ENCODE results near the gene CHD9. TPM values are rescaled to one million over a fixed set of nuclear protein-coding genes. Genes with fewer than 3 reads are reported as not detected.

Gene CHD9
- total and polyA plus RNA-seq, 9 of the 15 experiments (the other 6 are each of a cell fraction or from before 2014, with no cell fraction given): 29.0 to 69.3 (median 40.6) TPM

DNA sequence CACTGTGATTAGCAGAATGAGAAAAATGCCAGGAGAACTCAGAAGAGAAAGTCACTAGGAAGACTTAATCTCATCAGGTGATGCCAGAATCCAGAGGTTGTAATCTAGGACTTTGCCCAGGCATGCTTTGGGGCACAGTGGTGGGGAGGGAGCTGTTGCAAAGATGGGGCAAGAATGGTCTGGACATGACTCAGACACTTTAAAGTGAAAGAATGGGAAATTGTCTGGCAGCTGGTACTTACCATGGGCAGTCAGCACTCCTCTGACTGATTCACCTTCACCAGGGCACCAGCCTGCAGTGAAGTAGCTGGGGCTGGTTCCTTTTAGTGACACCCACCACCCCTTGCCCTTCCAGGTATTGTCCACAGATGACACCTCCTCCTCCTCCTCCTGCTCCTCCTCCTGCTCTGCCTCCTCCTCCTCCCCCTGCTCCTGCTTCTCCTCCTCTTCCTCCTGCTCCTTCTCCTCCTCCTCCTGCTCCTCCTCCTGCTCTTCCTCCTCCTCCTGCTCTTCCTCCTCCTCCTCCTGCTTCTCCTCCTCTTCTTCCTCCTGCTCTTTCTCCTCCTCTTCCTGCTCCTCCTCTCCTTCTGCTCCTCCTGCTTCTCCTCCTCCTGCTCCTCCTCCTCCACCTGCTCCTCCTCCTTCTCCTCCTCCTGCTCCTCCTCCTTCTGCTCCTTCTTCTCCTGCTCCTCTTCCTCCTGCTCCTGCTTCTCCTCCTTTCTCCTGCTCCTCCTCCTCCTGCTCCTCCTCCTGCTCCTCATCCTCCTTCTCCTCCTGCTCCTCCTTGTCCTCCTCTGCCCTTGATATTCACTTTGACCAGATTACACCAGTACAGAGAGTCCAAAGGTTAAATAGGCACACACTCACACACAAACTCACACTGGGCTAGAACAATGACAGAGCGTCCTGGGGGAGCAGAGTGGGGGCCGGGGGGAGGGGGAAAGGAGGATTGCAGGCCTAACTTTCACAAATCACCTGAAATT is 2.0 kb upstream of the CHD9 start, which contains the start of gene CHD9NB (continued):
- TF ChIP-seq RBM34 (IDR thresholded peaks at IDR 0.05; ENCODE audit: borderline replicate concordance, insufficient read depth, low read length): no peak
- no peak for TF ChIP-seq EWSR1 (IDR thresholded peaks at IDR 0.05; ENCODE audit: borderline replicate concordance, low read depth, partially characterized antibody)
- TF ChIP-seq, protein P1, sequence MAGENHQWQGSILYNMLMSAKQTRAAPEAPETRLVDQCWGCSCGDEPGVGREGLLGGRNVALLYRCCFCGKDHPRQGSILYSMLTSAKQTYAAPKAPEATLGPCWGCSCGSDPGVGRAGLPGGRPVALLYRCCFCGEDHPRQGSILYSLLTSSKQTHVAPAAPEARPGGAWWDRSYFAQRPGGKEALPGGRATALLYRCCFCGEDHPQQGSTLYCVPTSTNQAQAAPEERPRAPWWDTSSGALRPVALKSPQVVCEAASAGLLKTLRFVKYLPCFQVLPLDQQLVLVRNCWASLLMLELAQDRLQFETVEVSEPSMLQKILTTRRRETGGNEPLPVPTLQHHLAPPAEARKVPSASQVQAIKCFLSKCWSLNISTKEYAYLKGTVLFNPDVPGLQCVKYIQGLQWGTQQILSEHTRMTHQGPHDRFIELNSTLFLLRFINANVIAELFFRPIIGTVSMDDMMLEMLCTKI (IDR thresholded peaks at IDR 0.05; ENCODE audit: partially characterized antibody): no peak
- TF ChIP-seq FOSL1 (tag; conservative IDR thresholded peaks at IDR 0.05): no peak
- TF ChIP-seq RBM22 (IDR thresholded peaks at IDR 0.05; ENCODE audit: low read depth, low read length, poor library complexity, severe bottlenecking): no peak
- TF ChIP-seq SMARCE1 (IDR thresholded peaks at IDR 0.05): no peak
- no peak for TF ChIP-seq GTF2E2 (tag; IDR thresholded peaks at IDR 0.05)
- no peak for TF ChIP-seq PHF8 (IDR thresholded peaks at IDR 0.05; ENCODE audit: borderline replicate concordance, low read length)
- TF ChIP-seq SP1 (CRISPR knock-in tag; IDR thresholded peaks at IDR 0.05): no peak
- no peak for TF ChIP-seq SRSF7 (optimal IDR thresholded peaks at IDR 0.05; ENCODE audit: low read depth, low read length)
- TF ChIP-seq, protein P2, sequence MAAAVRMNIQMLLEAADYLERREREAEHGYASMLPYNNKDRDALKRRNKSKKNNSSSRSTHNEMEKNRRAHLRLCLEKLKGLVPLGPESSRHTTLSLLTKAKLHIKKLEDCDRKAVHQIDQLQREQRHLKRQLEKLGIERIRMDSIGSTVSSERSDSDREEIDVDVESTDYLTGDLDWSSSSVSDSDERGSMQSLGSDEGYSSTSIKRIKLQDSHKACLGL (CRISPR knock-in tag; IDR thresholded peaks at IDR 0.05; ENCODE audit: borderline replicate concordance, poor library complexity, severe bottlenecking): no peak
- TF ChIP-seq MEF2D (tag; conservative IDR thresholded peaks at IDR 0.05; ENCODE audit: low read depth): no peak
- TF ChIP-seq ZNF24 (IDR thresholded peaks at IDR 0.05): no peak
- TF ChIP-seq E4F1 (CRISPR knock-in tag; IDR thresholded peaks at IDR 0.05; ENCODE audit: borderline replicate concordance): no peak
- TF ChIP-seq ZNF316 (IDR thresholded peaks at IDR 0.05): no peak
- TF ChIP-seq, protein P3, sequence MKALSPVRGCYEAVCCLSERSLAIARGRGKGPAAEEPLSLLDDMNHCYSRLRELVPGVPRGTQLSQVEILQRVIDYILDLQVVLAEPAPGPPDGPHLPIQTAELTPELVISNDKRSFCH (CRISPR knock-in tag; IDR thresholded peaks at IDR 0.05): no peak
- TF ChIP-seq, protein P3 (tag; IDR thresholded peaks at IDR 0.05): no peak
- TF ChIP-seq ARID1B (IDR thresholded peaks at IDR 0.05): peak; percentile 34
- no peak for TF ChIP-seq ZKSCAN3 (CRISPR knock-in tag; IDR thresholded peaks at IDR 0.05)
- no peak for TF ChIP-seq SRSF9 (IDR thresholded peaks at IDR 0.05; ENCODE audit: borderline replicate concordance, low read depth, low read length)
- TF ChIP-seq, protein P4, sequence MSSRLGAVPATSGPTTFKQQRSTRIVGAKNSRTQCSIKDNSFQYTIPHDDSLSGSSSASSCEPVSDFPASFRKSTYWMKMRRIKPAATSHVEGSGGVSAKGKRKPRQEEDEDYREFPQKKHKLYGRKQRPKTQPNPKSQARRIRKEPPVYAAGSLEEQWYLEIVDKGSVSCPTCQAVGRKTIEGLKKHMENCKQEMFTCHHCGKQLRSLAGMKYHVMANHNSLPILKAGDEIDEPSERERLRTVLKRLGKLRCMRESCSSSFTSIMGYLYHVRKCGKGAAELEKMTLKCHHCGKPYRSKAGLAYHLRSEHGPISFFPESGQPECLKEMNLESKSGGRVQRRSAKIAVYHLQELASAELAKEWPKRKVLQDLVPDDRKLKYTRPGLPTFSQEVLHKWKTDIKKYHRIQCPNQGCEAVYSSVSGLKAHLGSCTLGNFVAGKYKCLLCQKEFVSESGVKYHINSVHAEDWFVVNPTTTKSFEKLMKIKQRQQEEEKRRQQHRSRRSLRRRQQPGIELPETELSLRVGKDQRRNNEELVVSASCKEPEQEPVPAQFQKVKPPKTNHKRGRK (tag; IDR thresholded peaks at IDR 0.05): peak; percentile 74
